Activated CD4-positive, CD25-positive, alpha-beta regulatory T cell treated with anti-CD3 and anti-CD28 coated beads, Interleukin-2, amount 50 U/mL, for 72 hours (primary cell): ENCODE results near the gene CARMIL1.
"Not testable (repeated sequence)": the region's sequence is repeated elsewhere in the genome, so short reads cannot be mapped to it uniquely, and the experiment has no call there.

Experiments used
- DNase-seq: peaks from one replicate; pipeline ENCODE4 v3.0.0; 2021

CARMIL1 gene

GRCh38 chr6:25375125-25375524 lies 96.0 kb downstream of the CARMIL1 start:
- DNase-seq = no peak

GRCh38 chr6:25377664-25378063 lies 98.5 kb downstream of the CARMIL1 start:
- no peak for DNase-seq

DNA sequence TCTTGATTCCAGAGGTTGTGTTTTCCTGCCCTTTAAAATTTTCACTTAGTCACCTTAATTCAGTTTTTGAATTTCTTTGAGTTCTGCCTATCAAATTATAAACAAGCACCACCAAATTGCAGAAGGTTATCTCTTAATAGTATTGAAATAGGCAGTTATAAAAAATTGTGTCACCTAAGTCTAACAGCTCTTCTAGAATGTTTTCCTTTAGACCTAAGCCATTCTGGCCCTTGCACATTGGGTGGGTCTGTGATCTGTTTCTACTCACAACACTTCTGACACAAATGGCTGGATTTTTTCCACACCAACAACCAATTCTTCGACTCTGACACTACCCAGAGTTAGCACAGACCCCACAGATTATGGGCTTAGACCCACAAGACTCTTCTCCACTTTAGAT lies 101.9 kb downstream of the CARMIL1 start:
- no peak for DNase-seq

DNA sequence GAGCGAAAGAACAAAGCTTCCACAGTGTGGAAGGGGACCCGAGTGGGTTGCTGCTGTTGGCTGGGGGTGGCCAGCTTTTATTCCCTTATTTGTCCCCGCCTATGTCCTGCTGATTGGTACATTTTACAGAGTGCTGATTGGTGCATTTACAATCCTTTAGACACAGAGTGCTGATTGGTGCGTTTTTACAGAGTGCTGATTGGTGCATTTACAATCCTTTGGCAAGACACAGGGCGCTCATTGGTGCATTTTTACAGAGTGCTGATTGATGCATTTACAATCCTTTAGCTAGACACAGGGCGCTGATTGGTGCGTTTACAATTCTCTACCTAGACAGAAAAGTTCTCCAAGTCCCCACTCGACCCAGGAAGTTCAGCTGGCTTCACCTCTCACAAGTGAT lies 103.3 kb downstream of the CARMIL1 start:
- DNase-seq = not testable (repeated sequence)

- no peak for DNase-seq
Measured at GRCh38 chr6:25384234-25384633, 105.1 kb downstream of the CARMIL1 start.

- no peak for DNase-seq
Measured at GRCh38 chr6:25384967-25385366, 105.8 kb downstream of the CARMIL1 start.

- no peak for DNase-seq
Measured at GRCh38 chr6:25387483-25387882, 108.3 kb downstream of the CARMIL1 start.

GRCh38 chr6:25387911-25388310 lies 108.7 kb downstream of the CARMIL1 start:
- no peak for DNase-seq

DNA sequence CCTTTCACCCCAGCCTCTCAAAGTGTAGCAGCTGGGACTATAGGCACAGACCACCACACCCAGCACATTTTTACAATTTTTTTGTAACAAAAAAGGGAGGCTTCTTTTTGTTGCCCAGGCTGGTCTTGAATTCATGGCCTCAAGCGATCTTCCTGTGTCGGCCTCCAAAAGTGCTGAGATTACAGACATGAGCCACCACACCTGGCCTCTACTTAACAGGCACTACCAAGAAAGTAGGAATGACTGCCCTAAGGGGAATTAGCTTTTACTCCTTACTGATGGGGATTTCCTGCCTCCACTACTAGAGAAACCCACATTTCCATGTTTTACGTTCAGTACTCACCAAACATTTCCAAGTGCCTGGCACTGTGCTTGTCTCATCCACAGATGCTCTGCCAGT lies 109.6 kb downstream of the CARMIL1 start:
- DNase-seq = no peak

DNA sequence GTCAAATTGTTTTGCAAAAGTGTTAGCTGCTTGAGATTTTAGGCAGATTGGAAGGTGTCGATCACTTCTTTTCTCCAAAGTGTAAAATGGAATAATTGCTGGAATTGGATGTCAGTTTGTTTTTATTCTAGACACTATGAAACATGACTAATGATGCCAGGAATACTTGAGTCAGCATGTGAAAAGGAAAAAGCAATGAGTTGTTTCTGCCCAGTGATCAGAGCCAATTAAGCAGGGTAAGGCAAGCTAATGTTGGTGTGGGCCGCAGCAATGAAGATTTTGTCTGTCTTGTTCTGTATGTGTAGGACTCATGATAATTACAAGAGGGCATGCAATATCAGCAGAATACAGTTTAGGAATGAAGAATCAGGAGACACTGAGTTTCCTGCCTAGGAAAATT lies 110.3 kb downstream of the CARMIL1 start:
- no peak for DNase-seq

DNA sequence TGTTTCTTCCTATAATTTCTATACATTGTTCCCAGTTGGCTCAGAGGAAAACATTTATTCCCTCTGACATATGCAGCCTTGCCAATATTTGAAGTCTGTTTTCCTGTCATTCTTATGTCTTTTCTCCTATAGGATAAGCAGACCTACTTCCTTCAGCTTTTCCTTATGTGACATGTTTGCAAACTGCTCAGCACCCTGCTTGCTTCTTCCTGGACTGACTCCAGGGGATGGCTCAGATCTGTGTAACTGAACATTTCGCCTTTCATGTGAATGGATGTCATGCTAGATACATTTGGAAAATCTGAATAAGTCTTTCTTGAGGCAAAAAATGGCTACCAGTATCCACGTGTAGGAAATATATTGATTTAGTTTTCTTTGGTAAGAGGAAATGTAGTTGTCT lies 113.2 kb downstream of the CARMIL1 start:
- no peak for DNase-seq

GRCh38 chr6:25395731-25396130 lies 116.6 kb downstream of the CARMIL1 start:
- no peak for DNase-seq

DNA sequence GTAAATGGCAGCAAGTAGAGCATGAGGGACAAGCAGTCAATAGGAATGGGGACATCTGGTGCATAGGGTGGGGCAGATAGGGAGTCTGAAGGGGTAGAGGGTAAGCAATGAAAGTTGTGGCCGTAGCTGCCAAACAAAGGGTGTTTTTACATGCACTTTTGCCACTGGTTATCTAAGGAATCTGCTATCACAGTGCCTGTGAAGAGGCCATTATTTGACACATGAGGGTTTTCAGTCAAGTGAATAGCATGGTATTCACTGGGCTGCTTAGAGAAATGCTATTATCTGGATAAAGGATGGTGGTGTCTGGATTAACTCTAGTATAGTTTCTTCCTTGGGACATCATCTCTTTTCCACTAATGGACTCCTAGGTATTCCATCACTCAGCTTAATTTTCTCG lies 118.2 kb downstream of the CARMIL1 start:
- DNase-seq = no peak

- DNase-seq = no peak
Measured at GRCh38 chr6:25399885-25400284, 120.7 kb downstream of the CARMIL1 start.

- no peak for DNase-seq
Measured at GRCh38 chr6:25401711-25402110, 122.5 kb downstream of the CARMIL1 start.

DNA sequence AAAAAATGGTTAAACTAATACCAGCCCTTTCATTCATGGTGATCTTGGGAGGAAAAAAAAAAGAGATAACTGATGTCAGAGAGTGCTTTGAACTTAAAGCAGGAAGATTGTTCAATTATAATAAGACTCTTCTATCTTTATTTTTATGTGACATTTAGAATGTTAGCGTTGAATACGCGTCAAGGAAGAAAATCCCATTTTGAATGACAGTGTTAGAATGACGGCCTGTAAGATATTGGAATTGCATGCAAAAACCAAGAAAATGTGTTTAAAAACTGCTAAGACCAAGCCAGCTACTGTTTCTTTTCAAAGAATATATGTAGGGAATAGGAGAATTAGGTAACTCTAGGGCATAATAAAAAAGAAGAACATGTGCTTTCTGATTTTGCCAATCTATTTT lies 123.0 kb downstream of the CARMIL1 start:
- no peak for DNase-seq

DNA sequence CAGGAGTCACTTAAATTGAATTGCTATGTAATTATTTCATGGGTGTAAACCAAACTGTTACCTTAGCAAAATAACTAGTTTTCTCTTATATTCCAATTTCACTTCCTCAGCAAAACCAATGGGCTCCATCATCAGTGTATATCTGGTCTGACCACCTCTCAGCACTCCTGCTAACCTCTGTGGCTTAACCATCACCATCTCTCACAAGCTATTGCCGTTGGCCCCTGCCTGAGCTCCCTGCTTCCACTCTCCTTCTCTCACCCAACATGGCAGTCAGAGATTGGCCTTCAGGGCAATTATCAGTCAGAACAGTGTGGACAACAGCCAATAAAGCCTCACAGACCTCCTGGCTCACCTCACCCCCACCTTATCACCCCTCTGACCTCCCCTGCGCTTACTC lies 124.0 kb downstream of the CARMIL1 start:
- no peak for DNase-seq

DNA sequence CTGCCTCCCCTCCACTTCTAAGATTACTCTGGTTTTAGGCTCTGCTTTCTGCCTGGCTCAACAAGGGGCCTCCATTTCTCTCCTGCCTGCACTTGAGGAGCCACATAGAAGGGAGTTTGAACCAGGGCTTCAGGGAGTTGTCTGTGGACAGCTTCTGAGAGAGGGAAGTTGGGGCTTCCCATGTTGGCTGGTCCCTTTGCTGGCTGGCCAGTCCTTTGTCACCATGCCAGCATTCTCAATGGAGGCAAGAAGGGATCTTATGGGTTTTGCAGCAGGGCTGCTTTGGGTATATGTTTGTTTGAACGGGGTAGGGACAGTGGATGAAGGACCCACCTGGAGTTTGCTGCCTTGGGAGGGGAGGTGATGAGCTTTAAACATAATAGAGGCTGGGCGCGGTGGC lies 124.9 kb downstream of the CARMIL1 start:
- no peak for DNase-seq

DNA sequence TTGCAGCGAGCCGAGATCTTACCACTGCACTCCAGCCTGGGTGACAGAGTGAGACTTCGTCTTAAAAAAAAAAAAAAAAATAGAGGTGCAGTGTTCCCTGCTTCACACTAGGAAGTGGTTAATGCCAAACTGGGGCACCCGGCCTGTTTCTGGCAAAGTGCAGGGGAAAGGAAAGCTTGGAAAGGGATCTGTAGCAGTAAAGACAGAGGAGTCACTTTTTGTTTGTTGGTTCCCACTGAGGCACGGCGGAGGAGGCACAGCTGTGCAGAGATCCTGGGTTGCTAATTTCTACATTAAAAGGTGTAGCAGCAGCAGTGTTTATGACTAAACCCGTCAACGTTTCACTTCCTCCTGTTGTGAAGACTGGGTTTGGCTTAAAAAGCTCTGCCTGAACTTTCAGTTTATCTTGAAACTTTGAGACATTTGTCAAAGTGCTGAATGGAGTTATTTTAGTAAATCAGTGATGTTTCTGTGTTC lies 125.6 kb downstream of the CARMIL1 start:
- DNase-seq = peak; percentile 44

- DNase-seq = no peak
Measured at GRCh38 chr6:25405442-25405841, 126.3 kb downstream of the CARMIL1 start.

DNA sequence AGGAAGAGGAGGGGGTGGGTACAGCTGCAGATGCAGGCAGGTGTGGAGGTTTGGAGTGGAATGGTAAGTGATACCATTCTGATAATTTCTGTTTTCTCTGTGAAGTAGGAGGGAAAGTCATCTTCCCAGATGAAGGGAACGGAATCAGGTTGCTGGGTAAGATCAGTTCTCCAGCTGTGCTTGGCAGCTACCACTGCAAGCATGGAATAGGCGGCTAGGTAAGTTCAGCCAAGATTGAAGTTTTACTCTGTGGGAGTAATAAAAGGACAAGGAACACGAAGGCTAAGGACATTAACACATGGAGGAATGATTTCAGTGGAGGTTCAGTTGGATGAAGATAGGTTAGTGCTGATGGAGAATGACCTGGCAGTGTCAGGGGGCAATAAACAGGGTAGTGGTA lies 128.3 kb downstream of the CARMIL1 start:
- no peak for DNase-seq

DNA sequence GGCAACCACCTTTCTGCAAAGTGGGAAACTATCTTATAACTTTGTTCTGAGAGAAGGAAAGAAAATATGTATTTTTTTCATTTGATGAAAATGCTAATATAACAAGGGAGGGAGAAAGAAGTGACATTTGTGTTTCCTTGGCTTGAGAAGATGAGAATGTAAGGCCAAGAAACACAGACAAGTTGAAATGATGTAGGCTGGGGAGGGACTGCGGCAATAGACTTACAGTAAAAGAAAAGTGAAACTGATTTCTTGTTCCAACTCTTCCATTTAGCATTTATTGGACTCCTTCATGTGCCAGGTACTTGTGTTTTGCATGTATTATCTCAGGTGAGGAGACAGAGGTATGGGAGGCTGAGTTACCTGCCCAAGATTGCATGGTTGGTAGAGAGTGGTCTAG lies 130.9 kb downstream of the CARMIL1 start:
- no peak for DNase-seq

GRCh38 chr6:25411316-25411950 lies 132.3 kb downstream of the CARMIL1 start:
- no peak for DNase-seq

DNA sequence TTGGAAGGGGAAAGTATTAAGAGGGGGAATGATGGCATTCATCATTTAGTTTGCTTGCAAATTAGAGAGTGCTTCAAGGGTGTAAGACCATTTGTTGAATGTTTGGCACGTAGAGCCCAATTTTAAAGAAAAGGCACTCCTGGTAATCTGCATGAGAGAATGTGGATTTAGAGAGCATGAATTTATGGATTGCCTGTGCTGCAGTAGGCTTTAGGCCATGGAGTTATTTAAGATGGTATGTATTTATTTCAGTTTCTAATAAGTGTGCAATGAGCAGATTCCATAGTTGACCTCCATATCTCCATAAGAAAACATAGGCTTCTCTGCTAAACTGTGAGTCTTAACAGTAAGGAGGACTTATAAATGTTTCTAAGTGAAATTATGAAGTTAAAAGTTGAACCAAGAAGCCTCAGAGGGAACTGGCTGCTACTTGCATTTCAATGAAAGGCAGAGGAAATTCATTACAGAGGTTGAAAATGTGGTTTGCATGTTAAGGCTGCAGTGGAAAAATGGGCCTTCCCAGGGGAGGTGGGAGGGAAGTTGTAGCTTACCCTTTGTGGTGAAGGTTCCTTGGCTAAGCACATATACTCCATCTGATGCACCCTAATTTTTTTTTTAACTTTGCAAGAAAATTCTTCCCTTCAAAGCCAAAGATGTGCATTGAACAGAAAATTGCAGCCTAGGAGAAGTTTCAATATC lies 134.2 kb downstream of the CARMIL1 start:
- DNase-seq = no peak

DNA sequence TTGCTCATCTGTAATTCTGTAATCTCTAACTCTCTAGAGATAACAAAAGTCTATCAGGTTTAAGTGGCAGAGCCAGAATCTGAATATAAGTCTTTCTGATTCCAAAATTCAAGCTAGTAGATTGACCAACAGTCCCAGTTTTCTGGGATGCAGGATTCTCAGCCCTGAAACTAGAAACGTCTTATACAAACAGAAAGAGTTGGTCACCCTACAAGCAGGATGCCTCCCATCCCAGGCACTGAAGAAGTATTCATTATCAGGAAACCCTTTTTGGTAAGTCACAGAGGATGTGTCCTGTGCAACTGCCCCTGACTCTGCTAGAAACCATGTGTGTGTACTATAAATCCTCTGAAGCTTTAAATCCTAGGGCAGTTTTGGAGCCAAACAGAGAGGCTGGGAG lies 135.0 kb downstream of the CARMIL1 start:
- no peak for DNase-seq
